DLD1 (cell line): ENCODE measurements around the gene ZDHHC14.

Experiments used
- in situ Hi-C: cut with HindIII; loops from 2 replicates; pipeline ENCODE4 v1.10.0; 2017; ENCODE audit warnings: low sequenced_read_pairs

ZDHHC14 gene

GRCh38 chr6:157724138-157724820 lies 343.3 kb downstream of the ZDHHC14 start:
- in situ Hi-C loops: no loop called here

- in situ Hi-C loops: no loop called here
These were observed 344.2 kb downstream of the ZDHHC14 start for GRCh38 chr6:157724960-157725741.

GRCh38 chr6:157725836-157726235 lies 344.8 kb downstream of the ZDHHC14 start:
- in situ Hi-C loops: no loop called here

GRCh38 chr6:157726892-157727628 lies 346.1 kb downstream of the ZDHHC14 start:
- in situ Hi-C loops: no loop called here
